Measurements from ENCODE around the gene WDR59. TPM values are rescaled to one million over a fixed set of nuclear protein-coding genes. Genes with fewer than 3 reads are reported as not detected.

Gene WDR59
- total and polyA plus RNA-seq, 9 of the 15 experiments (the other 6 are each of a cell fraction or from before 2014, with no cell fraction given), result 12.7 to 126 (median 34.7) TPM

GRCh38 chr16:75019007-75019406, 34.1 kb upstream of the WDR59 start (continued):
- TF ChIP-seq XRCC4 (IDR thresholded peaks at IDR 0.05; ENCODE audit: extremely low read depth, insufficient read depth, insufficient read length) (no peak), CSDE1 (IDR thresholded peaks at IDR 0.05) (no peak), NFATC3 (IDR thresholded peaks at IDR 0.05) (no peak), SIN3B (IDR thresholded peaks at IDR 0.05; ENCODE audit: low read depth) (no peak), PURB (CRISPR knock-in tag; IDR thresholded peaks at IDR 0.05; ENCODE audit: low read depth) (no peak), GATA2 (CRISPR knock-in tag; IDR thresholded peaks at IDR 0.05) (no peak), HOMEZ (CRISPR knock-in tag; IDR thresholded peaks at IDR 0.05) (no peak)

GRCh38 chr16:75017670-75018525, 33.0 kb upstream of the WDR59 start:
- POLR2A ChIA-PET, result interaction anchor here (1.2 to 1.6 kb wide), 2 partner anchors 11 to 26 kb away, joined by 3 to 4 read pairs; no protein-coding TSS in a partner anchor
- TF ChIP-seq ARID1B (IDR thresholded peaks at IDR 0.05), result no peak
- no peak for TF ChIP-seq RBM17 (IDR thresholded peaks at IDR 0.05; ENCODE audit: borderline replicate concordance, low read depth, low read length)
- TF ChIP-seq ZNF609 (CRISPR knock-in tag; IDR thresholded peaks at IDR 0.05; ENCODE audit: borderline replicate concordance), result no peak
- TF ChIP-seq ZBTB5 (IDR thresholded peaks at IDR 0.05), result no peak
- TF ChIP-seq SNRNP70 (optimal IDR thresholded peaks at IDR 0.05; ENCODE audit: low read depth, low read length), result no peak

More at GRCh38 chr16:75017670-75018525, 33.0 kb upstream of the WDR59 start:
- DNase-seq (ENCODE audit: extremely low read depth in 1 of 4, low spot score in 3 of 4) (no peak), FAIRE-seq (peak; percentile 26), ATAC-seq (peak; percentile 17; the same call in 2 of the 3 replicates)
- CTCF ChIA-PET (ENCODE audit: low intra/inter-chr PET ratio), result no interaction called here
- Histone ChIP-seq H3K27ac (ENCODE audit: extremely low read depth, low read depth, low read length) (peak overlapping the region; percentile 24; the same call in 2 of the 3 replicates), H3K4me1 (replicated peaks in 1 of 2; ENCODE audit: control insufficient read depth in 2 of 2, insufficient read depth in 2 of 2, low read length in 2 of 2) (peaks cover 12 to 23% of the 10 kb centered on the region in 2 experiments), H3K27me3 (ENCODE audit: control insufficient read depth in 2 of 2, insufficient read depth in 2 of 2, low read length in 2 of 2) (no peaks in the 10 kb centered on the region), H4K20me1 (replicated peaks; ENCODE audit: control insufficient read depth, insufficient read depth, low read length) (no peaks in the 10 kb centered on the region), H3K4me3 (no peak overlapping the region), H3K9me1 (ENCODE audit: control insufficient read depth, insufficient read depth, low read length) (no peaks in the 10 kb centered on the region), H3K36me3 (ENCODE audit: control insufficient read depth, insufficient read depth, low read length) (no peaks in the 10 kb centered on the region; the same call in 2 of the 3 replicates), H3K9ac (ENCODE audit: insufficient read depth in 1 of 2, low read depth in 2 of 2, low read length in 2 of 2) (no peak overlapping the region), H3K9me3 (replicated peaks; ENCODE audit: control insufficient read depth, insufficient read depth, low read depth, low read length) (peaks cover 5% of the 10 kb centered on the region; the same call in 1 of the 2 replicates), H2AFZ (ENCODE audit: low read depth, low read length) (no peak overlapping the region), H3K79me2 (ENCODE audit: control insufficient read depth, insufficient read depth, low read length) (peaks cover 92% of the 10 kb centered on the region), H3K4me2 (ENCODE audit: insufficient read depth, low read length) (no peak overlapping the region)
- intact Hi-C loops (cut with micrococcal nuclease) (no loop called here), in situ Hi-C loops (cut with MboI) (no loop called here)
- WGBS (ENCODE audit: insufficient coverage, low coverage, missing lambda C conversion rate), result 65% methylated on average over 3 of the region's 3 CpGs
- no TSS peak for BruUV-seq (replicated peaks)
